Activated gamma-delta T cell treated with anti-CD3 and anti-CD28 coated beads, Interleukin-2, amount 50 U/mL, for 16 hours (primary cell): ENCODE results near the gene FSTL4.

Experiments
- DNase-seq: peaks from one replicate; pipeline ENCODE4 v3.0.0-alpha.2; 2020; ENCODE audit warnings: low read depth

FSTL4 gene

DNA sequence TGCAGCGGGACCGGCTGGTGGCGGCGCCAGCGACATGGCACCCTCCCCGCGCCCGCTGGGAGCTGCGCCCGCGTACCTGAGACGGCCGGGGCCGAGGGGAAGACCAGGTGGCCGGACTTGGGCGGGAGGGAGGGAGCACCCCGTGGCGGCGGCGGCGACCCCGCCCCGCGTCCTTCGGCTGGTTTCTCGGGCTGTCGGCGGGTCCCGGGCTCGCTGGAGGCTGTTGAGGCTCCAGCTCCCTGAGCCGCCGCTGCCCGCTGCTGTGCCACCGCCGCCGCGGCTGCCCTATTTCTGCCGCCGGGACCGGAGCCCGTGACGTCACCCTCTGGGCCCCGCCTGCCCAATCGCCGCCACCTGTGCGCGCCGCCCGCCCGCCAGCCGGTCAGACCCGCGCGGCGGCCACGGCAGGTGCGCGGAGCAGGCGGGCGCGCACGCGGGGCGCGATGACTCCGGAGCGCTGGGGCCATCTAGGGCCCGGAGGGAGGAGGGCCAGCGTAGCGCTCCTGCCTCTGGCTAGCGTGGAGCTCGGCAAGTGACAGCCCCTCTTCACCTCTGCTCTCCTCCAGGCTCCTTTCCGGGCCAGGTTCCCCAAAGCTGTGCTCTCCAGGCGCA lies at the start of gene FSTL4:
TSS of gene FSTL4 (minus strand) at position 293 of the 612 bp plus-strand sequence.
- no peak for DNase-seq

DNA sequence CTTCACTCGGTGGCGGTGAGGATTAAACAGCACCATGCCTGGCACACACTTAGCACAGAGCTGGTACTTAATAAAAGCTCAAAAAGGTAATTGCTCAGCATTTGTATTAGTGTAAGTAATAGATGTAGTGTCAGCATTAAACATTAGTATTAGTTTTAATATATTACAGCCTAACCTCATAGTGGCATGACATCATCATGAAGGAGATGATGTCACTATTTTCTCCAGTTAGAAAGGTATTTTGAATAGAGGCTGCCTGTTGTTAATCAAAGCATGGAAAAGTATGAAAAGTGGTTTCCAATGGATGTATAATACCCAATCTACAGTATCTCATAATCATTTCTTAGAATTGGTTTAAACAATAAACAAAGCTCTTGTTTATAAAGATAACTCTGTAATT lies 49.0 kb upstream of the FSTL4 start:
- no peak for DNase-seq

DNA sequence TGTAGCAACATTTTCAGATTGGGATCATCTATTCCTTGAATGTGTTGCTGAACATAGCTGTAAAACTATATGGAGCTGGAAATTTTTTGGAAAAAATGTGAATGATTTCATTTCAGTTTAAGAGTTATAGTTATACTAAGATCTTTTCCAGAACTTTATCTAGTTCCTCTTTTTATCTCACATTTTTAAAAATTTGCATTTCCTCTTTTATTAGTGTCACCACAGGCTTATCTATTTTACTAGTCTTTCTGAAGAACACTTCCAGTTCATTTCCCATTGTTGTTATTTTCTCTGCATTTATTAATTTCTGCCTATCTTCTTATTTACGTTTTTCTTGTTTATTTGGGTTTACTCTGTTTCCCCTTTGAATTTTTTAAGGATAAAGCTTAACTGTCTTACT lies 46.0 kb upstream of the FSTL4 start:
- DNase-seq, result no peak

DNA sequence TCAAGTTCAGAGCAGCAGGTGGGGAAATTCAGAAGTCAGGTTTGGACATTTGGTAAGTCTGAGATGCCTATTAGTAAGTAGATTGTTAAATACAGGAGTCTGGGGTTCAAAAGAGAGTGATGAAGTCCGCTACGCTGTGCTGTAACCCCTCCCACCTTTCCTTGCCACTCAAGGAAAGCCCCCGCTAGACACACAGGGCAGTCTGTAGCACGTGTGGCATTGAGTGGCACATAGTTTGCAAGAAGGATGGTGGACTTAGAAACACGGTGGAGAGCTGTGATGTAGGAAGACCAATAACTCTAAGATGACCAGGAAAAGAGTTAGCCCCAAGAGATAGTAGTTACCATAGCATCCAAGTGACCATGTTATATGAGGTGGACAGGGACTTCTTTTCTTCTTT lies 44.7 kb upstream of the FSTL4 start:
- no peak for DNase-seq

DNA sequence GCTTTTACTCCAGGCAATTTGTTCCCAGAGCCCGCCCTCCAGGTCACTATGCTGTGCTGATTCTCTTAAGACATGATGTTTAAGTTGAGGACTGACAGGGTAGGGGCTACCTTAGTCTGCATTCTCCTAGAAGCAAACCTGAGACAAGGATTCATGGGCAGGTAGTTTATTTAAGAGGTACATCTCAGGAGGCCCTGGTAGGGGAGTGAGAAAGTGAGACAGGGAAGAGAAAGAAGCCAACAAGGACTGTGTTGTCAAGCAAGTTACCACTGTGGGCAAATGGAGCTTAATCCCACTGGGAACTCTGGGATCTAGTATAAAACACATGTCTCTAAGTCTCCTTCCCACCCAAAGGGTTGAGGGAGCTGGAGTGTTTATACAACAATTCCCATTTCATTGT lies 43.6 kb upstream of the FSTL4 start:
- DNase-seq, result no peak

DNA sequence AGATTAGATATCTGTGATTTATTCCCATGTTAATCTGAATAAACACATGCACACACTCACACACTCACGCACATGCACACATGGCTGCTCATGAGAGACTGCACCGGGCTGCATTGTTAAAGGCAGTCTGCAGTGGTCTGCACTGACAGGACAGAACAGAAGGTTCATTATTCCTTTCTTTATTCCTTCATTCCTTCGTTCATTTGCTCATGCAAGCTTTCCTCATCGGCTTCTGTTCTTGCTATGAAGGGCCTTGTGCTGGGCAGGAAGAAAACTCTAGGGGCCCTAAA lies 41.4 kb upstream of the FSTL4 start:
- DNase-seq, result no peak

DNA sequence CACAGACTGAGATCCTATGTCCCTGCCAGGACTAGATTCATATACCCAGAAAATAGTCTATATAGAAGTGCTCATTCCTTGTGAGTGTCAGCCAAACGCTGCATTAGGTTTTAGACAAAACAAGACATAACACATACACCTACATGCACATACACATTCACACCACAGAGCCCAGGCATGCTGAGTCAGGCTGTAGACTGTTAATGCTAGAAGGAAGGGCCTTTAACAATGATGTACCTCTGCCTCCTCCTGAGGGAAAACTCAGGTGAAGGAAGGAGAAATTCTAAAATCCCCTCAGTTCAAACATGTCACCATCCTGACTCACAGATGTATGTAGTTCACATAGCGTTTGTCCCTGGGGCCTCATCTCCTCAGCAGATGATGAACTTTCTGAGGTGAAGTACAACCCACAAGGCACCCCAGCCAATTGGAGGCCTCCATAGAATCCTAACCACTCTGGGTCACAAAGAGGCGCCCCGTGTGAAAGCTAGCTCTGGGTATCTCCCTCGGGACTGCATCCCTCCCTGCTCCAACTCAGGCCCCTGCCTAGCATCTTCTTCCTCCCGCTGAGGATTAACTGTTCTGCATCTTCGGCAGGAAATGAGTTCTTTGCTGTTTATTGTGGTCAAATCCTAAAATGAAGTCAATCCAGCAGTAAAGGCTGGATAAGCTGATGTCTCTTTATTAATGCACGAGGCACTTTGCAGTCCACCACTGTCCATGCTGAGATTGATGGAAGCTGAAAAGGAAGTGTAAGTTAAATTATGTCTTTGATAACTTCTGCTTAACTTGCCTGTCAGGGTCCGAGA lies 40.8 kb upstream of the FSTL4 start:
- no peak for DNase-seq

DNA sequence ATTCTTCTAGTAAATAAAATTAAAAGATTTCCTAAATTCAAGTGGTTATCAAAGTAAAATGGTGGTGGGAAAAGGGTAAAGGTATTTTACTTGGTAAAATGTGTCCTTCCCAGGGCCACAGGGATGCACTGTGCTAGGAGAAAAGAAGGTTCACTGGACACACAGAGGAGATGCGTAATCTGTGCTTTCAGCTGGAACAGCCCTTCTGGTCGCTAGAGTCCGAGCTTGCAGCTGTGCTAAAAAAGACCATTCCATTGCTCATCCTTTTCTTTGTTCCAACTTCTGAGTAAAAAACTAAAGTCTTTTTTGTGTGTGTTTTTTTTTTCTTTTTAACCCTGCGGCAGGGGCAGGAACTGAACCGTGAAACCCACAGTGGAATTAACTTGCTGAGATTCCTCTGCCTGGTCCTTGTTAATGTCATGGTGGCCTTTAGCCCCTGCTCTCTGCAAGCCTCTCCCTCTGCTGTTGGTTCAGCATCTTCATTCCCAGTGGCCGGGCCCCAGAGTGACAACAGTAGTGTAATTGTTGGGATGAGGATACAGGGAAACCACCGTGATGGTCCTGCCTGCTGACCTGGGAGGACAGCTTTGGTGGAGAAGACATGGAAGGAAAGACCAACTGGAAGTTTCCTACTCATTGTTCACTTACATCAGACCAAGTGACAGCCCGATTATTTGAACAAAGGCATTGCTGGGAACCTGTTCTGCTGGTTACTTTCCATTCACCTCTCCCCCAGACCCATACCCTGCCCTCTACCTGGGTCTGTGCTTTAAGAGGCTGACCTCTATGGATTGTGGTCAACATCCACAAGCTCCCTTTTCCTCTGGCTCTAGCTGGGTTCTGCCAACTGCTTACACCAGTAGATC lies 31.9 kb upstream of the FSTL4 start:
- DNase-seq, result no peak

DNA sequence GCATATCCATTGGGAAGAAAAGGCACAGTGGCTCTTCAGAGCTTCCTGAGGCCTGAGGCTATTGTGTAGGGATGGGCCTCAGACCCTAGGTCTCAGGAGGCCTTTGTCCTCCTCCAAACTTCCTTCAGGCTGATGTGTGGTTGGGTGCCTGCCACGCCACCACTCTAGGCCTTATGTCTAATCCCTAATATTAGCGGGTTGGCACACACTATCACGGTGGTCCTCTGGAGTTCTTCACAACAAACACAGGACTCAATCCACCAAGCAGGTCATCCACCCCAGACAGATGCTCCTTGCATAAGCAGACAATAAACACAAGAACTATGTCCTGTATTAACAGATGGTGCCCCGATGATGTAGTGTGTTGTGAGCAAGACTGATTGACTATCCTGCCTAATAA lies 31.0 kb upstream of the FSTL4 start:
- DNase-seq, result no peak

DNA sequence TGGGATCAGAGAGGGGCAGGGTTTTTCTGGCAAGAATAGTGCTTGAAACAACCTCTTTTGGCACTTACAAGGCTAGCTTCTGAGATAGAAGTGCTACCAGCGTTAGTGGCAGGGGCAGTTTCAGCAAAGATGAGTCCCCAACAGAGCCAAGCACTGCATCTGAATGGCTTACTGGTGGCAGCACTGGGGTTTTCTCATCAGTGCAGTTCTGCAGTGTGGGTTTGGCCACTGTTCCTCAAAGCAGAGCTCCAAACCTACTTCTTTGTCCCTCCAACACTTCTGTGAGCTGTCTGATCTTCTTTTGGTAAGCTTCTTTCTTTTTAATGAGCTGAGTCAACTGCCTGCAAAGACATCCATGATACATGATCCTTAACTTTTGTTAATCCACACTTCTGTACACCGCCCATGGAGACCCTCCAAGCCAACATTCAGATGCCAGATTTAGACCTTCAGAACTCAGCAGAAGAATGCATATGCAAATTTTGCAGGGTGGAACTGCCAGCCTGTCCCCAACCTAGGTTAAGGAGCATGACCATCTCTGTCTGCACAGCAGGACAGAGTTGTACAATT lies 29.9 kb upstream of the FSTL4 start:
- DNase-seq, result no peak

DNA sequence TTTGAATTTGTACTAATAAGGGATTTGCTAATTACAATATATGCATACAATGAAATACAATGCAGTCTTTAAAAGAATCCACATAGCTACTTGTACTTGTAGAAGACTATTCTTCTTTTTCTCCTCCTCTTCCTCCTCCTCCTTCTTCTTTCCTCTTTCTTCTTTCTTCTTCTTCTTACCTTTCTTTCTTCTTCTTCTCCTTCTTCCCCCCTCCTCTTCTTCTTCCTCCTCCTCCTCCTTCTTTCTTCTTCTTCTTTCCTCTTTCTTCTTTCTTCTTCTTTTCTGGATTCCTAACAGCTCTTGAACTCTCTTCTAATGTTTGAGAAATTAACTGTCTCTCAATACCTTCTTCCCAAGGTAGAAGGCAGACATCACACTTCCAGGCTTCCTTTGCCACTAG lies 29.3 kb upstream of the FSTL4 start:
- no peak for DNase-seq

DNA sequence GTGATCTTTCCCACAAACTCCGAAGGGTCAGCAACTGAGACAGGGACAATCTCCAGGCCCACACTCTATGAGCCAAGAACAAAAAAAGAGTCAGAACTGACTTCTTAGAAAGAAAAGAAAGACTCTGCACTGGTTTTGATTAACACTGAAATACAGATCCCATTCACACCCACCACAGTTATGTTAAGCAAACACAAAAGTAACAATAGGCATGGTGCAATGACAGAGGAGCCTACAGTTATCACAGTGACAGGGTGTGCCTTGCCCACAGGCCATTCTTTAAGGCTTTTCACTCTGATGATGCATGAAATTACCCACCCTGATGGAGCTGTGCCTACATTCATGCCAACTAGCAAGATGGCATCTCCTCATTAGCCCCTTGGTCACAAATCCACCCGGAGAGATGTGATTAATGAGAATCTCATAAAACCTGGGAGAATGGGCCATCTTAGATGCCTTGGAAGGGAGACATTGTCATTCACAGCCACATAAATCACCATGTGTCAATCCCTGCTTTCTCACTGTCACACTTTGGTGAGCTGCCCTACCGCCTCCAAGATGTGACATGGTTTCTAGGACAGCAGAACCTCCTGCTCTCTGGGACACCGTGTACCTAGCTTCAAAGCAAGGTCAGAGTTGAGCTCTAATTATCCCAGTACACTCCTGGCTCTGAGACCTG lies 27.6 kb upstream of the FSTL4 start:
- DNase-seq, result no peak

DNA sequence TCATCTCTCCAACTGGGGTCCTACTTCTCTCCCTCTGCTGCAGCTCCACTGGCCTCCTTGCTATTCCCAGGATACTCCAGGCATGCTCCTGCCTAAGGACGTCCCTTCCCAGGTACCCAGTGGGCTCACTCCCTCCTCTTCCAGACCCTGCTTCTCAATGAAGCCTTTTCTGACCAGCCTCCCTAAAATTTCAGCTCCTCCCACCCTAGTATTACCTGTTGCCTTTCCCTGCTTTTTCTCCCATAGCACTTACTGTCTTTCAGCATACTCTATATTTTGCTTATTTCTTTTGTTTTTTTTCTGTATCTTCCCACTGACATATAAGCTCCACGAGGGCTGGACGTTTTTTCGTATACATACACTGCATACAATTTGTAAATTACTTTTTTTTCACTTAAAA lies 26.1 kb upstream of the FSTL4 start:
- no peak for DNase-seq

DNA sequence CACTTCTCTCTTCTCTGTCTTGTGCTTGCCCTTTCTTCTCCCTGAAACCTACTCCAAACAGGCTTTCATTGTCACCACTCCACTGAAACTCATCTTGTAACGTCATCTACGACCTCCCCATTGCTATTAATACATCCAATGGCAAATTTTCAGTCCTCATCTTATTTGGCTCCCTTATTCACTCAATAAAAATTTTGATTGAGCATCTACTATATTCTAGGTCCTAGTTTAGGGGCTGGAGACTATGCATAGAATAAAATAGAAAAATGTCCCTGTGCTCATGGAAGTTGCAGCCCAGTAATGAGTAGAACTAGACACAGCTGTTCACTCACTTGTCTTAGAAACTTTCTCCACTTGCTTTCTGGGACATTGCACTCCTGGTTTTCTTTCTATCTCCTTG lies 24.9 kb upstream of the FSTL4 start:
- DNase-seq, result no peak

DNA sequence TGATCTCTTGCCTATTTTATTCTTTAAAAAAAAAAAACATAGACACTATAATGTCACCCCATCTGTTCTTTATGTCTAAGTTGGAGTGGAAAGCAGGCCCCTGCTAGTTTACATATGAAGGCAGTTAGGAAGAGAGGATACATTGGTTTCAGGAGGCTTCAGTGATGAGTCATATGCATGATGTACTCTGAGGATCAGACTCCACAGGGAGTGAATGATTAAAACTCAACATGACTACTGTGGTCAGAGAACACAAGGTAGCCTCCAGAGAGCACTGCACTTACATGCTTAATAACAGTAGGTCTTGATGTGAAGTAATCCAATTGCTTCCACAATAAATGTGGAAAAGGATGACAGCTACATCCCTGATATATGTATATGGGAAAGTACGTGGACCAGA lies 22.7 kb upstream of the FSTL4 start:
- DNase-seq, result no peak

DNA sequence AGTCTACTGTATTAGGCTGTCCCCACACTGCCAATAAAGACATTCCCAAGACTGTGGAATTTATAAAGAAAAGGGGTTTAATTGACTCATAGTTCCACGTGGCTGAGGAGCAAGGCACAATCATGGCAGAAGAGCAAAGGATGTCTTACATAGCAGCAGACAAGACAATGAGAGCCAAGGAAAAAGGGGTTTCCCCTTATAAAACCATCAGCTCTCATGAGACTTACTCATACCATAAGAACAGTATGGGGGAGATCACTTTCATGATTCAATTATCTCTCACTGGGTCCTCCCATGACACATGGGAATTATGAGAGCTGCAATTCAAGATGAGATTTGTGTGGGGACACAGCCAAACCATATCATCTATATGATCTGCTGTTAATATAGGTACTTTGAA lies 14.8 kb upstream of the FSTL4 start:
- DNase-seq, result no peak

DNA sequence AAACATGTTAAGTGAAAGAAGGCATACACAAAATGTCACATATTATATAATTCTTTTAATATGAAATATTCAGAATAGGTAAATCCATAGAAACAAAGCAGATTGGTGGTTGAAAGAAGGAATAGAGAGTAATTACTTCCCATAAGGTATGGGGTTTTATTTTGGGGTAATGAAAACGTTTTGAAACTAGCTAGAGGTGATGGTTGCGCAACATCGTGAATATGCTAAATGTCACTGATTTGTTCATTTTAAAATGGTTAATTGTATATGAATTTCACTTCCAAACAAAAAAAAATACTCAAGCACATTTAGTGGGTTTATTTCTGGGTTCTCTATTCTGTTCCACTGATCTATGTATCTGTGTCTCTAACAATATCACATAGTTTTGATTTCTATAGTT lies 12.0 kb upstream of the FSTL4 start:
- DNase-seq, result no peak

DNA sequence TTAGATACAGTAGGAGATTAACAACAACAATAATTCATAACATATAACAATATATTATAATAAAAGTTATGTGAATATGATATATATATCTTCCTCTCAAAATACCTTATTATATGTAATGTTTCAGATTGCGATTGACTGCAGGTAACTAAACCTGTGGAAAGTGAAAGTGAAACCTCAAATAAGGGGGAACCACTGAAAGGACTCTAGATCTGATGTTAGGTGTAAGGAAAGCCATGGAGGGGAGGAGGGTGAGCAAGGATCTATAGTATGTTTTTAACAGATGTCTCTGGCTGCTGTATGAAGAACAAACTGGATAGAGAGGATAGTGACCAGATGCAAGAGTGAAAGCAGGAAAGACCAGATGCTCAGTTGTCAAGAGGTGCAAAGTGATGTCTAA lies 5.8 kb upstream of the FSTL4 start:
- DNase-seq, result no peak

DNA sequence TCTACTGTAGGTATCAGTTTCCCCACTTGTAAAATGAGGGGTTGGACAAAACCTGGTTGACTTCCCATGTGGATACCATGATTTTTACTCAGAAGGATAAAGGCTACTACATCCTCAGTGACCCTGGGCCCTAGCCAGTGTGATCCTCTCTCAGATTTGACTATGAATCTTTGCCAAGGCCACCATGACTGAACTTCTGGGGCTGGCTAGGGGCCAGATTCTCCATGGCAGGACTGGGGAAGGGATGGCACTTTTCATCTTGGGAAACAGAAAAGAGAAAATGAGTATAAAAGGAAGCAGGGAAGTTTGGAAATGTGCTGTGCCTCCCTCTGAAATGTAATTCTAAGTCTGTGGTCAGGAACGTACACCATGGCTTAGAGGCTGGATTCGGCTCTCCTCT lies 1.4 kb upstream of the FSTL4 start:
- no peak for DNase-seq

DNA sequence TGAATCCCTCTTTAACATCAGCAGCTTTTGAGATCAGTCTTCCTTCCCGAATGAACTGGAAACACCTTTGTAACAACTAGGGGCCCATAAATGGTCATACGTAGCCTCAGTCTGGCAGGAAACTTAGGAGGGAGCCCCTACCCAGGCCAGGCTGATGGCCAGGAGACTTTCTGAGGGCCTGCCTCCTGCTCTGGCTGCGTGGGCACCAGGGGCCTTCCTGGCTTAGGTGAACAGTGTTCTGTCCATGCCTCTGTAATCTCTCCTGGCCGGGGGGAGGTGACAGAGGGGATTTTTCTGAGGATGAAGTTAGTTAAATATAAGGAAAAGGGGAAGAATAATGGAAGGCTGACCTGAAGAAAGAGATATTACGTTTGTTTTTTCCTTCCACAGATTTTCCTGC lies 843 bp upstream of the FSTL4 start:
- DNase-seq, result no peak

DNA sequence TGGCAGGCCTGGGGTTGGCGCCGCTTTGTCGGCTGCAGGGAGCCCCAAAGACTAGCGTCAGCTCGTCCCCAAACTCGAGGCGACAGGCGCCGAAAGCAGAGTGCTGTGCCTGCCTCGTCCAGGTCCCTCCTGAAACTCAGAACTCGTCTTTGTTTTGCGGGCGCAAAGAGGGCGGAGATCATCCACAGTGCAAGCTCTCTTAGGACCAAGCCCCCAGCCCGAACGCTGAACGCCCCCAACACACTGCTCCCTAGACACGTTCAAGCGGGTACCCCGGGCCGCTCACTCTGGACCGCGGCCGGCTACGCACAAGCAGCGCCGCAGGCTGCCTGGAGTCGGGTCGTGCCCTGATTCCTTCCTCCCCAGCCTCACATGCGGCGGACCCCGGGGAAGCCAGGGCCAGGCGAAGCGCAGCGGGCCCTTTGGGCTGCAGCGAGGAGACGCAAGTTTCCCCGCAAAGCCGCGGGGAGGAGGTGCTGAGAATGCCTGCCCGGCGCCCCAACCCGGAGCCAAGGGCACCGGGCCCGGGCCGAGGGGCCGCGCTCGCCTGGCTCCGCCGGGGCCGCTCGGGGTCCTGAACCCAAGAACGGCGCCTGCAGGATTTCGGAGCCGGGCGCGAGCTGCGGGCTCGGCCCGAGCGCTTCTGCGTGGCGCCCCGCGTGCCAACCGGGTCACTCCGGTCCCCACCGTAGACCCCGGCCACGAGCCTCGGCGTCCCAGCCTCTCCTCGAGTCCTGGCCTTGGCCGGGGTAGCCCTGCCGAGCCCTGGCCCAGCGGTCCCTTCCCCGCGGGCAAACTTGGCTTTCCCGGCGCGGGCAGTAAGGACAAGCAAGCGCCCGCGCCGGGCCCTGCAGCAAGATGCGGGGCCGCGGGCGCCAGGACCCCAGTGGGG lies 738 bp downstream of the FSTL4 start:
- DNase-seq, result no peak
